ENCODE results near the gene SHC4.

SHC4 gene

DNA sequence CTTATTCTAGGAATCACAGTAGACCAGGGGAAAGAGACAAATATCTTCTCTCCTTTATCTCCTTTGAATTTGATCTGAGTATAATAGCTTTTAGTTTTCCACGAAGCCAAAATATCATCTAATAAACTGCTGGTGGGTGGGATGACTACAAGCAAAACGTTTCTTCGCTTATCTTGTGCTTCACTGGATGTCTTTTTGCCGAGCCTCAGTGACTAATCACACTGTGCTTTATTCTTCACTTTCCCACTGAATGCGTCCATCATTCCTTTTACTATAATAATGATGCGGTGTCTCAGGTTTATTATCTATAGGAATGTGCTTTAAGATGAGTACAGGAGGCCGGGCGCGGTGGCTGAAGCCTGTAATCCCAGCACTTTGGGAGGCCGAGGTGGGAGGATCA lies 185.4 kb downstream of the SHC4 start:
- TF ChIP-seq, protein P1, sequence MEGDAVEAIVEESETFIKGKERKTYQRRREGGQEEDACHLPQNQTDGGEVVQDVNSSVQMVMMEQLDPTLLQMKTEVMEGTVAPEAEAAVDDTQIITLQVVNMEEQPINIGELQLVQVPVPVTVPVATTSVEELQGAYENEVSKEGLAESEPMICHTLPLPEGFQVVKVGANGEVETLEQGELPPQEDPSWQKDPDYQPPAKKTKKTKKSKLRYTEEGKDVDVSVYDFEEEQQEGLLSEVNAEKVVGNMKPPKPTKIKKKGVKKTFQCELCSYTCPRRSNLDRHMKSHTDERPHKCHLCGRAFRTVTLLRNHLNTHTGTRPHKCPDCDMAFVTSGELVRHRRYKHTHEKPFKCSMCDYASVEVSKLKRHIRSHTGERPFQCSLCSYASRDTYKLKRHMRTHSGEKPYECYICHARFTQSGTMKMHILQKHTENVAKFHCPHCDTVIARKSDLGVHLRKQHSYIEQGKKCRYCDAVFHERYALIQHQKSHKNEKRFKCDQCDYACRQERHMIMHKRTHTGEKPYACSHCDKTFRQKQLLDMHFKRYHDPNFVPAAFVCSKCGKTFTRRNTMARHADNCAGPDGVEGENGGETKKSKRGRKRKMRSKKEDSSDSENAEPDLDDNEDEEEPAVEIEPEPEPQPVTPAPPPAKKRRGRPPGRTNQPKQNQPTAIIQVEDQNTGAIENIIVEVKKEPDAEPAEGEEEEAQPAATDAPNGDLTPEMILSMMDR (IDR thresholded peaks at IDR 0.05; ENCODE audit: low read depth, low read length, missing control alignments) = no peak
- Histone ChIP-seq H3K4me3 (ENCODE audit: low read depth, low read length) (no peak overlapping the region), H3K27me3 (replicated peaks) (no peaks in the 10 kb centered on the region), H3K36me3 (replicated peaks) (no peaks in the 10 kb centered on the region), H3K27ac (no peak overlapping the region)
- in situ Hi-C loops (cut with HindIII; ENCODE audit: low pct_ligation_motif_present, low sequenced_read_pairs) = no loop called here
- DNase-seq = peak; percentile 22

DNA sequence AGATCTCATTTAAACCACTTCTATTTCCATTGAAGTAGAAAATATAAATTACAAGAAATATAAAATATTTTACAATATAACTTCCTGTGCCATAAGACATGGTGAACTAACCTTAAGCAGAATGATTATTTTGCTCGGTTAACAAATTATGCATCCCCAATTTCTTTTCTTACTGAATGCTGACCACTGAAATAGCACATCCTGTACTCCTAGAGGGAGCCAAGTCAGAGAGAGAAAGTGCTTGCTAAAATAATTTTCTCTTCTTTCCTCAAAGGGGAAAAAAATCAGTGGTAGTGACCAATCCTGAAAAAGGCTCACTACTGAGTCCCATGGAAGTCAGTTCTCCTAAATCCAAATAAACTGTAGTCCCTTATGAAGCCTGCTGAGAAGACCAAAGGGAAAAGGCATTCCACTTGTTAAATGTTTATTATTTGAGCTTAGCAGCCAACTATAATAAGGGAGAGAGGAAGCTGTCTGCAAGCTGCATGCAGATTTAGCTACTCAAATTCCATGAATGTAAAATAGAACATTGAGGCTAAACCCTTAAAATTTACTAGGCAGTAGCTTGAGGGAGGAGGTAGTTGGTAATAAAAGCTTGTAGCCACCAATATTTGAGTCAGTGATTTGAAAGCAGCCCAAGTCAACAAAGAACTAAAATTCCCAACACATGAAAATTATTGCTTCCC lies 185.9 kb downstream of the SHC4 start:
- Histone ChIP-seq H3K36me3 (replicated peaks) (no peaks in the 10 kb centered on the region), H3K27ac (no peak overlapping the region), H3K4me3 (ENCODE audit: low read depth, low read length) (no peak overlapping the region), H3K27me3 (replicated peaks) (no peaks in the 10 kb centered on the region)
- TF ChIP-seq, protein P1 (IDR thresholded peaks at IDR 0.05; ENCODE audit: low read depth, low read length, missing control alignments) = no peak
- in situ Hi-C loops (cut with HindIII; ENCODE audit: low pct_ligation_motif_present, low sequenced_read_pairs) = no loop called here
- no peak for DNase-seq

DNA sequence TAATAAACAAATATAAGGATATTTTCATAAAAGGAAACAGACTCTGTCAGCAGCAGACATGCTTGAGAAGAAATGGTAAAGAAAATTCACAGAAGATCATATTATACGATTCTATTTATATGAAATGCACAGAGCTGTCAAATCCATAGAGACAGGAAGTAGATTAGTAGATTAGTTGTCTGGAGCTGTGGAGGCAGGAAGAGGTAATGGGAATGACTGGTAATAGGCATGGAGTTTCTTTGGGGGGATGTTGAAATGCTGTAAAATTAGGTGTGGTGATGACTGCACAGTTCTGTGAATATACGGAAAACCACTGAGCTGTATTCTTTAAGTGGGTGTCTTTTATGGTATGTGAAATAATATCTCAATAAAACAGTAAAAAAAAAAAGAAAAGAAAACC lies 188.2 kb downstream of the SHC4 start:
- TF ChIP-seq, protein P1 (IDR thresholded peaks at IDR 0.05; ENCODE audit: low read depth, low read length, missing control alignments) = no peak
- Histone ChIP-seq H3K4me3 (ENCODE audit: low read depth, low read length) (no peak overlapping the region), H3K36me3 (replicated peaks) (no peaks in the 10 kb centered on the region), H3K27ac (no peak overlapping the region), H3K27me3 (replicated peaks) (no peaks in the 10 kb centered on the region)
- in situ Hi-C loops (cut with HindIII; ENCODE audit: low pct_ligation_motif_present, low sequenced_read_pairs) = no loop called here
- no peak for DNase-seq

DNA sequence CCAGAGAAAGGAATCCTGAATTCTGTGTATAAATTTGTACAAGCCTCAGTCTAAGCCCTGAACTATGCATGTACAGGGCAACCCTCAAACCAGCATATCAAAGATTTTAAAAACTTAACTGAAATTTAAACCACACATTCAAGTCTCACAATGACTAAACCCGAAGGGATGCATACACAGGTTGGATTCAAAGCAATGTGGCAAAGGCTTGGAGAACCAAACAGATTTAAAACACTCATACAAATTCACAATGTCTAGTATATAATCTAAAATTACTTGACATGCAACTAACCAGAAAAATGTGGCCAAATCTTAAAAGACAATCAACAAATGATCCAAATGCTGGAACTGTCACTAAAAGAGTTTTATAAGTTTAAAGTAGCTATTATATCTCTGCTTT lies 189.2 kb downstream of the SHC4 start:
- in situ Hi-C loops (cut with HindIII; ENCODE audit: low pct_ligation_motif_present, low sequenced_read_pairs) = no loop called here
- no peaks in the 10 kb centered on the region for H3K27me3 ChIP-seq (replicated peaks)
- no peak overlapping the region for H3K4me3 ChIP-seq (ENCODE audit: low read depth, low read length)
- no peak overlapping the region for H3K27ac ChIP-seq
- H3K36me3 ChIP-seq (replicated peaks) = no peaks in the 10 kb centered on the region
- DNase-seq = peak; percentile 15
- TF ChIP-seq, protein P1 (IDR thresholded peaks at IDR 0.05; ENCODE audit: low read depth, low read length, missing control alignments) = no peak
